ENCODE data around the gene RDH13.

The RDH13 gene

DNA sequence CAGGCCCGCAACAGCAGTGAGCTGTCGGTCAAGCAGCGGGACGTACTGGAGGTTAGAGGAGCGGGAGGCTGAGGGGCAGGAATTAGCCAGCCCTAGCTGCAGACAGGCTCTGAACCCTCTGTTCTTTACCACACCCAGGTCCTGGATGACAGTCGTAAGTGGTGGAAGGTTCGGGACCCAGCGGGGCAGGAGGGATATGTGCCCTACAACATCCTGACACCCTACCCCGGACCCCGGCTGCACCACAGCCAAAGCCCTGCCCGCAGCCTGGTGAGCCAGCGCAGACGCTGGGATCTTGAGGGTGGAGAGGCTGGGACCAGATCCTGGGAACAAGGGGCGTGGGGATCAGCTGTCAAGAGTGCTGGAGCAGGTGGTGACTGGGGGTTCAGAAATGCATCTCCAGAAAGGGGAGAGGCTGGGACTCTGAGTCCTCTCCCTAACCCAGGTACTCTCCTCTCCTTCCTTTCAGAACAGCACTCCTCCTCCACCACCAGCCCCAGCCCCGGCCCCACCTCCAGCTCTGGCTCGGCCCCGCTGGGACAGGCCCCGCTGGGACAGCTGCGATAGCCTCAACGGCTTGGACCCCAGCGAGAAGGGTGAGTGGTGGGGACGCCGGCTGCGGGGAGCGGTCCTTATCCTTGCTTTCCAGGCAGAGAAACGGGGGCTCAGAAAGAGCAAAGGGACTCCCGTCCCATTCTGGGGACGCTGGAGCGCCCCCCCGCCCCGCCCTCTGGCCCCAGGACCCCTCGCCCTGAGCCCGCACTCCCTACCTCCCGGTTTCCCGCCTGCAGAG lies 23.2 kb upstream of the RDH13 start:
- ATAC-seq: no peak
- TF ChIP-seq ZFP30 (CRISPR knock-in tag; IDR thresholded peaks at IDR 0.05): no peak
- TF ChIP-seq, protein P1, sequence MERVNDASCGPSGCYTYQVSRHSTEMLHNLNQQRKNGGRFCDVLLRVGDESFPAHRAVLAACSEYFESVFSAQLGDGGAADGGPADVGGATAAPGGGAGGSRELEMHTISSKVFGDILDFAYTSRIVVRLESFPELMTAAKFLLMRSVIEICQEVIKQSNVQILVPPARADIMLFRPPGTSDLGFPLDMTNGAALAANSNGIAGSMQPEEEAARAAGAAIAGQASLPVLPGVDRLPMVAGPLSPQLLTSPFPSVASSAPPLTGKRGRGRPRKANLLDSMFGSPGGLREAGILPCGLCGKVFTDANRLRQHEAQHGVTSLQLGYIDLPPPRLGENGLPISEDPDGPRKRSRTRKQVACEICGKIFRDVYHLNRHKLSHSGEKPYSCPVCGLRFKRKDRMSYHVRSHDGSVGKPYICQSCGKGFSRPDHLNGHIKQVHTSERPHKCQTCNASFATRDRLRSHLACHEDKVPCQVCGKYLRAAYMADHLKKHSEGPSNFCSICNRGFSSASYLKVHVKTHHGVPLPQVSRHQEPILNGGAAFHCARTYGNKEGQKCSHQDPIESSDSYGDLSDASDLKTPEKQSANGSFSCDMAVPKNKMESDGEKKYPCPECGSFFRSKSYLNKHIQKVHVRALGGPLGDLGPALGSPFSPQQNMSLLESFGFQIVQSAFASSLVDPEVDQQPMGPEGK (CRISPR knock-in tag; IDR thresholded peaks at IDR 0.05; ENCODE audit: borderline replicate concordance): no peak
- TF ChIP-seq PPARA (CRISPR knock-in tag; IDR thresholded peaks at IDR 0.05; ENCODE audit: borderline replicate concordance): no peak
- TF ChIP-seq OSR1 (CRISPR knock-in tag; IDR thresholded peaks at IDR 0.05): no peak
- TF ChIP-seq ARNTL (CRISPR knock-in tag; IDR thresholded peaks at IDR 0.05; ENCODE audit: borderline replicate concordance, low read depth): no peak
- no peak for TF ChIP-seq ZNF8 (CRISPR knock-in tag; IDR thresholded peaks at IDR 0.05)
- no peak for TF ChIP-seq TOX (CRISPR knock-in tag; IDR thresholded peaks at IDR 0.05; ENCODE audit: borderline replicate concordance)
- no peak for TF ChIP-seq ZFP3 (CRISPR knock-in tag; IDR thresholded peaks at IDR 0.05)
- TF ChIP-seq ZNF565 (CRISPR knock-in tag; conservative IDR thresholded peaks at IDR 0.05; ENCODE audit: low read depth): no peak
- TF ChIP-seq ESRRG (CRISPR knock-in tag; IDR thresholded peaks at IDR 0.05): no peak
- no peak for TF ChIP-seq BACH2 (CRISPR knock-in tag; IDR thresholded peaks at IDR 0.05; ENCODE audit: borderline replicate concordance)
- no peak for TF ChIP-seq ZNF70 (CRISPR knock-in tag; IDR thresholded peaks at IDR 0.05)
- TF ChIP-seq ZC3H10 (CRISPR knock-in tag; IDR thresholded peaks at IDR 0.05): no peak
- TF ChIP-seq, protein P2, sequence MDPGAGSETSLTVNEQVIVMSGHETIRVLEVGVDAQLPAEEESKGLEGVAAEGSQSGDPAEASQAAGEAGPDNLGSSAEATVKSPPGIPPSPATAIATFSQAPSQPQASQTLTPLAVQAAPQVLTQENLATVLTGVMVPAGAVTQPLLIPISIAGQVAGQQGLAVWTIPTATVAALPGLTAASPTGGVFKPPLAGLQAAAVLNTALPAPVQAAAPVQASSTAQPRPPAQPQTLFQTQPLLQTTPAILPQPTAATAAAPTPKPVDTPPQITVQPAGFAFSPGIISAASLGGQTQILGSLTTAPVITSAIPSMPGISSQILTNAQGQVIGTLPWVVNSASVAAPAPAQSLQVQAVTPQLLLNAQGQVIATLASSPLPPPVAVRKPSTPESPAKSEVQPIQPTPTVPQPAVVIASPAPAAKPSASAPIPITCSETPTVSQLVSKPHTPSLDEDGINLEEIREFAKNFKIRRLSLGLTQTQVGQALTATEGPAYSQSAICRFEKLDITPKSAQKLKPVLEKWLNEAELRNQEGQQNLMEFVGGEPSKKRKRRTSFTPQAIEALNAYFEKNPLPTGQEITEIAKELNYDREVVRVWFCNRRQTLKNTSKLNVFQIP (CRISPR knock-in tag; IDR thresholded peaks at IDR 0.05; ENCODE audit: borderline replicate concordance, low read depth): no peak
- no peak for TF ChIP-seq SNAI2 (CRISPR knock-in tag; IDR thresholded peaks at IDR 0.05)
- no peak for TF ChIP-seq TCF4 (CRISPR knock-in tag; IDR thresholded peaks at IDR 0.05; ENCODE audit: borderline replicate concordance)
- no peak for TF ChIP-seq ISL1 (CRISPR knock-in tag; IDR thresholded peaks at IDR 0.05)
- TF ChIP-seq CSDC2 (CRISPR knock-in tag; IDR thresholded peaks at IDR 0.05): no peak

DNA sequence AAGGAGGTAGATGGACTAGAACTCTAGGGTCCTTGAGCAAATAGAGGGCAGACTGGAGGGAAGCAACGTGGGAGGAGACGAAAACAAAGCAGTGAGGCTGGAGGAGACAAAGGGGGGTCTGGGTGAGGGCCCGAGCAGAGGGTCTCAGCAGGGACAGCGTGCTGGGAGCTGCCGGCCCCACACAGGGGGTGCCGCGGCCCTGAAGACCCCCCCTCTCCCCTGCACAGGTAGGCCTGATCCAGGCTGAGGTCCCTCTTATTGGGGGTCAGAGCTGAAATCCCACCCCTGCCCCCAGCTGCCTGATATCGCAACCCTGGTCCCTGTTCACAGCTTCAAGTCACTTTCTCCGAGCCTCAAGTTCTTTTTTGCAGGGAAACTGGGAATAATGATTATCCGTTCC lies 21.5 kb upstream of the RDH13 start:
- TF ChIP-seq OSR1 (CRISPR knock-in tag; IDR thresholded peaks at IDR 0.05): no peak
- TF ChIP-seq, protein P1 (CRISPR knock-in tag; IDR thresholded peaks at IDR 0.05; ENCODE audit: borderline replicate concordance): no peak
- no peak for TF ChIP-seq ESRRG (CRISPR knock-in tag; IDR thresholded peaks at IDR 0.05)
- no peak for TF ChIP-seq CSDC2 (CRISPR knock-in tag; IDR thresholded peaks at IDR 0.05)
- no peak for TF ChIP-seq TCF4 (CRISPR knock-in tag; IDR thresholded peaks at IDR 0.05; ENCODE audit: borderline replicate concordance)
- no peak for TF ChIP-seq ZFP3 (CRISPR knock-in tag; IDR thresholded peaks at IDR 0.05)
- no peak for ATAC-seq

DNA sequence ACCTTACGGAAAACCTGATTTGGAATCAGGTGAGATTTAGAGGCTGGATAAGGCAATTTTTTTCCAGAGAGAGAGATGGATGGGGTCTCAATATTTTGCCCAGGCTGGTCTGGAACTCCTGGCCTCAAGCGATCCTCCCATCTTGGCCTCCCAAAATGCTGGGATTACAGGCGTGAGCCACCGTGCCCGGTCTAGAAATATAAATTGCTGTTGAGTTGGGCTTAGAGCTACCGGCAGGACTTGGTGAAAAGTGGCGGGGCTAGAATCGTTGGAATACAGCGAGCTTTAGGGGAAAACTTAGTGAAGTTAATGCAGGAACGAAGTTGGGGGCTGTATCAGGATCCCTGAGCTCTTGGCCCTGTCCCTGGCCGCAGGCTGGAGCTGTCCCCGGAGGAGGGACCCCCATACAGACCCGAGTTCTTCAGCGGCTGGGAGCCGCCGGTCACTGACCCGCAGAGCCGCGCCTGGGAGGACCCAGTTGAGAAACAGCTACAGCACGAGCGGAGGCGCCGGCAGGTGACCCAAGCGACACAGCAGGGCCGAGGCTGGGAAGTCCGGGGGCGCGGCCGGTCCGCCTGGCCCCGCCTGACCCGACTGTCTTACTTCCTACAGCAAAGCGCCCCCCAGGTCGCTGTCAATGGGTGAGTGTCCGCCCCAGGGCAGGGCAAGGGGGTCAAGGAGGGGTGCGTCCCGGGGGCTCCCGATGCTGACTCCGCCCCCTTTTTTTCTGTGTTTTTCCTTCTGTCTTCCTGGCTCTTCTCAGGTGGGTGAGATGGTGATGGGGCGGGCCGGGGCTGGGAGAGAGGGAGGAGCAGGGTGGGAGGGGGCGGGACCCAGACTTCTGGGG lies 20.3 kb upstream of the RDH13 start:
- ATAC-seq: no peak
- no peak for TF ChIP-seq TCF4 (CRISPR knock-in tag; IDR thresholded peaks at IDR 0.05; ENCODE audit: borderline replicate concordance)
- no peak for TF ChIP-seq ARNTL (CRISPR knock-in tag; IDR thresholded peaks at IDR 0.05; ENCODE audit: borderline replicate concordance, low read depth)
- TF ChIP-seq, protein P3, sequence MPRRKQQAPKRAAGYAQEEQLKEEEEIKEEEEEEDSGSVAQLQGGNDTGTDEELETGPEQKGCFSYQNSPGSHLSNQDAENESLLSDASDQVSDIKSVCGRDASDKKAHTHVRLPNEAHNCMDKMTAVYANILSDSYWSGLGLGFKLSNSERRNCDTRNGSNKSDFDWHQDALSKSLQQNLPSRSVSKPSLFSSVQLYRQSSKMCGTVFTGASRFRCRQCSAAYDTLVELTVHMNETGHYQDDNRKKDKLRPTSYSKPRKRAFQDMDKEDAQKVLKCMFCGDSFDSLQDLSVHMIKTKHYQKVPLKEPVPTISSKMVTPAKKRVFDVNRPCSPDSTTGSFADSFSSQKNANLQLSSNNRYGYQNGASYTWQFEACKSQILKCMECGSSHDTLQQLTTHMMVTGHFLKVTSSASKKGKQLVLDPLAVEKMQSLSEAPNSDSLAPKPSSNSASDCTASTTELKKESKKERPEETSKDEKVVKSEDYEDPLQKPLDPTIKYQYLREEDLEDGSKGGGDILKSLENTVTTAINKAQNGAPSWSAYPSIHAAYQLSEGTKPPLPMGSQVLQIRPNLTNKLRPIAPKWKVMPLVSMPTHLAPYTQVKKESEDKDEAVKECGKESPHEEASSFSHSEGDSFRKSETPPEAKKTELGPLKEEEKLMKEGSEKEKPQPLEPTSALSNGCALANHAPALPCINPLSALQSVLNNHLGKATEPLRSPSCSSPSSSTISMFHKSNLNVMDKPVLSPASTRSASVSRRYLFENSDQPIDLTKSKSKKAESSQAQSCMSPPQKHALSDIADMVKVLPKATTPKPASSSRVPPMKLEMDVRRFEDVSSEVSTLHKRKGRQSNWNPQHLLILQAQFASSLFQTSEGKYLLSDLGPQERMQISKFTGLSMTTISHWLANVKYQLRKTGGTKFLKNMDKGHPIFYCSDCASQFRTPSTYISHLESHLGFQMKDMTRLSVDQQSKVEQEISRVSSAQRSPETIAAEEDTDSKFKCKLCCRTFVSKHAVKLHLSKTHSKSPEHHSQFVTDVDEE (CRISPR knock-in tag; IDR thresholded peaks at IDR 0.05): no peak
- TF ChIP-seq, protein P1 (CRISPR knock-in tag; IDR thresholded peaks at IDR 0.05; ENCODE audit: borderline replicate concordance): no peak
- TF ChIP-seq ZC3H10 (CRISPR knock-in tag; IDR thresholded peaks at IDR 0.05): no peak
- no peak for TF ChIP-seq ZNF8 (CRISPR knock-in tag; IDR thresholded peaks at IDR 0.05)
- TF ChIP-seq, protein P4, sequence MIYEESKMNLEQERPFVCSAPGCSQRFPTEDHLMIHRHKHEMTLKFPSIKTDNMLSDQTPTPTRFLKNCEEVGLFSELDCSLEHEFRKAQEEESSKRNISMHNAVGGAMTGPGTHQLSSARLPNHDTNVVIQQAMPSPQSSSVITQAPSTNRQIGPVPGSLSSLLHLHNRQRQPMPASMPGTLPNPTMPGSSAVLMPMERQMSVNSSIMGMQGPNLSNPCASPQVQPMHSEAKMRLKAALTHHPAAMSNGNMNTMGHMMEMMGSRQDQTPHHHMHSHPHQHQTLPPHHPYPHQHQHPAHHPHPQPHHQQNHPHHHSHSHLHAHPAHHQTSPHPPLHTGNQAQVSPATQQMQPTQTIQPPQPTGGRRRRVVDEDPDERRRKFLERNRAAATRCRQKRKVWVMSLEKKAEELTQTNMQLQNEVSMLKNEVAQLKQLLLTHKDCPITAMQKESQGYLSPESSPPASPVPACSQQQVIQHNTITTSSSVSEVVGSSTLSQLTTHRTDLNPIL (CRISPR knock-in tag; IDR thresholded peaks at IDR 0.05; ENCODE audit: low read depth): no peak
- no peak for TF ChIP-seq ZFP30 (CRISPR knock-in tag; IDR thresholded peaks at IDR 0.05)
- TF ChIP-seq TOX (CRISPR knock-in tag; IDR thresholded peaks at IDR 0.05; ENCODE audit: borderline replicate concordance): no peak
- TF ChIP-seq, protein P5, sequence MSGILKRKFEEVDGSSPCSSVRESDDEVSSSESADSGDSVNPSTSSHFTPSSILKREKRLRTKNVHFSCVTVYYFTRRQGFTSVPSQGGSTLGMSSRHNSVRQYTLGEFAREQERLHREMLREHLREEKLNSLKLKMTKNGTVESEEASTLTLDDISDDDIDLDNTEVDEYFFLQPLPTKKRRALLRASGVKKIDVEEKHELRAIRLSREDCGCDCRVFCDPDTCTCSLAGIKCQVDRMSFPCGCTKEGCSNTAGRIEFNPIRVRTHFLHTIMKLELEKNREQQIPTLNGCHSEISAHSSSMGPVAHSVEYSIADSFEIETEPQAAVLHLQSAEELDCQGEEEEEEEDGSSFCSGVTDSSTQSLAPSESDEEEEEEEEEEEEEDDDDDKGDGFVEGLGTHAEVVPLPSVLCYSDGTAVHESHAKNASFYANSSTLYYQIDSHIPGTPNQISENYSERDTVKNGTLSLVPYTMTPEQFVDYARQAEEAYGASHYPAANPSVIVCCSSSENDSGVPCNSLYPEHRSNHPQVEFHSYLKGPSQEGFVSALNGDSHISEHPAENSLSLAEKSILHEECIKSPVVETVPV (CRISPR knock-in tag; IDR thresholded peaks at IDR 0.05): no peak
- TF ChIP-seq RARB (CRISPR knock-in tag; IDR thresholded peaks at IDR 0.05): no peak
- no peak for TF ChIP-seq ZFP3 (CRISPR knock-in tag; IDR thresholded peaks at IDR 0.05)

All from SK-N-SH treated with all-trans-retinoic acid at 6 μM for 48 hours (cell line).